HEK293 (cell line): ENCODE data around the gene GID4.

Experiments
- CTCF ChIA-PET: fragments of 350-600 bp; formaldehyde crosslinking; extraction: SDS; loops from one replicate; lab custom pipeline; 2021; ENCODE audit warnings: antibody characterized with exemption; lab: Yijun Ruan, JAX
- POLR2A ChIA-PET: fragments of 300-600 bp; formaldehyde crosslinking; extraction: SDS; loops from one replicate; lab custom pipeline; 2020; ENCODE audit warnings: antibody characterized with exemption, inconsistent platforms; lab: Yijun Ruan, JAX
- H3K27ac ChIP-seq: fragments of 200-500 bp; sonication (Bioruptor generic); 2 replicates; pipeline ENCODE4 v1.5.1; 2014; ENCODE audit warnings: low read depth, low read length, control low read depth, inconsistent platforms; ENCODE audit errors: extremely low read depth
- H3K36me3 ChIP-seq, 2 experiments: fragments of 200-500 bp in 1 of 2; sonication (Bioruptor generic) in 1 of 2; 1 replicate in 1 of 2; 2 replicates in 1 of 2; pipeline ENCODE4 v1.5.1; 2014 to 2017; ENCODE audit warnings: inconsistent platforms in 2 of 2, low read length in 2 of 2; ENCODE audit not compliant: control insufficient read depth in 2 of 2, insufficient read depth in 1 of 2
- H3K4me1 ChIP-seq: fragments of 200-500 bp; sonication (Bioruptor generic); 2 replicates; pipeline ENCODE4 v1.5.1; 2014; ENCODE audit warnings: mild to moderate bottlenecking, low read length, inconsistent platforms; ENCODE audit not compliant: control insufficient read depth, insufficient read depth
- H3K4me3 ChIP-seq: 2 replicates; pipeline ENCODE4 v1.5.1; 2011; ENCODE audit warnings: low read depth, mild to moderate bottlenecking, control low read depth, low read length, moderate library complexity
- H3K9me3 ChIP-seq: fragments of 200-500 bp; sonication (Bioruptor generic); 2 replicates; pipeline ENCODE4 v1.5.1; 2014; ENCODE audit warnings: low read depth, low read length, inconsistent platforms; ENCODE audit not compliant: control insufficient read depth, insufficient read depth
- BCL11A ChIP-seq: fragments of 450-650 bp; formaldehyde crosslinking; IDR thresholded peaks from 2 replicates; pipeline ENCODE4 v1.5.1; 2016; ENCODE audit warnings: low read depth, missing biosample characterization, missing genetic modification characterization
- IKZF3 ChIP-seq: fragments of 450-650 bp; IDR thresholded peaks from 2 replicates; pipeline ENCODE4 v1.5.0; 2018; ENCODE audit warnings: missing biosample characterization, mild to moderate bottlenecking, missing genetic modification characterization, moderate library complexity
- MZF1 ChIP-seq: fragments of 450-650 bp; formaldehyde crosslinking; IDR thresholded peaks from 2 replicates; pipeline ENCODE4 v1.5.1; 2017; ENCODE audit warnings: missing biosample characterization, missing genetic modification characterization, borderline replicate concordance
- SALL2 ChIP-seq: fragments of 450-650 bp; formaldehyde crosslinking; IDR thresholded peaks from 2 replicates; pipeline ENCODE4 v1.5.0; 2017; ENCODE audit warnings: missing biosample characterization, mild to moderate bottlenecking, missing genetic modification characterization, borderline replicate concordance
- ZBTB20 ChIP-seq: fragments of 450-650 bp; formaldehyde crosslinking; IDR thresholded peaks from 2 replicates; pipeline ENCODE4 v1.5.1; 2016; ENCODE audit warnings: missing biosample characterization, missing genetic modification characterization
- ZNF223 ChIP-seq: fragments of 450-650 bp; formaldehyde crosslinking; IDR thresholded peaks from 2 replicates; pipeline ENCODE4 v1.5.1; 2016; ENCODE audit warnings: missing biosample characterization, missing genetic modification characterization
- ZNF23 ChIP-seq: fragments of 450-650 bp; formaldehyde crosslinking; IDR thresholded peaks from 2 replicates; pipeline ENCODE4 v1.5.1; 2016; ENCODE audit warnings: missing biosample characterization, missing genetic modification characterization, borderline replicate concordance
- ZNF423 ChIP-seq: fragments of 450-650 bp; formaldehyde crosslinking; IDR thresholded peaks from 2 replicates; pipeline ENCODE4 v1.5.1; 2016; ENCODE audit warnings: missing biosample characterization, missing genetic modification characterization
- ZNF473 ChIP-seq: fragments of 450-650 bp; formaldehyde crosslinking; IDR thresholded peaks from 2 replicates; pipeline ENCODE4 v1.5.1; 2017; ENCODE audit warnings: missing biosample characterization, missing genetic modification characterization
- ZNF561 ChIP-seq: fragments of 450-650 bp; IDR thresholded peaks from 2 replicates; pipeline ENCODE4 v1.5.1; 2018; ENCODE audit warnings: missing biosample characterization, missing genetic modification characterization, borderline replicate concordance
- ZNF621 ChIP-seq: fragments of 450-650 bp; formaldehyde crosslinking; IDR thresholded peaks from 2 replicates; pipeline ENCODE4 v1.5.1; 2017; ENCODE audit warnings: missing biosample characterization, missing genetic modification characterization
- ZNF658 ChIP-seq: fragments of 450-650 bp; formaldehyde crosslinking; IDR thresholded peaks from 2 replicates; pipeline ENCODE4; 2016; ENCODE audit warnings: missing biosample characterization, missing genetic modification characterization
- ZNF664 ChIP-seq: fragments of 450-650 bp; formaldehyde crosslinking; IDR thresholded peaks from 2 replicates; pipeline ENCODE4 v1.5.1; 2016; ENCODE audit warnings: missing biosample characterization, missing genetic modification characterization
- ZNF707 ChIP-seq: fragments of 450-650 bp; formaldehyde crosslinking; IDR thresholded peaks from 2 replicates; pipeline ENCODE4 v1.5.1; 2016; ENCODE audit warnings: missing biosample characterization, missing genetic modification characterization
- ZNF791 ChIP-seq: fragments of 450-650 bp; formaldehyde crosslinking; IDR thresholded peaks from 2 replicates; pipeline ENCODE4 v1.5.1; 2016; ENCODE audit warnings: missing biosample characterization, missing genetic modification characterization
- ZSCAN18 ChIP-seq: fragments of 450-650 bp; formaldehyde crosslinking; IDR thresholded peaks from 2 replicates; pipeline ENCODE4 v1.5.1; 2016; ENCODE audit warnings: missing biosample characterization, missing genetic modification characterization
- ZSCAN23 ChIP-seq: fragments of 450-650 bp; formaldehyde crosslinking; IDR thresholded peaks from 2 replicates; pipeline ENCODE4 v1.5.1; 2016; ENCODE audit warnings: missing biosample characterization, missing genetic modification characterization
- TF ChIP-seq, protein P1 (sequence below): fragments of 450-650 bp; formaldehyde crosslinking; conservative IDR thresholded peaks from 2 replicates; pipeline ENCODE4 v1.5.1; 2016; ENCODE audit warnings: low read depth, missing biosample characterization, missing genetic modification characterization
- TF ChIP-seq, protein P2 (sequence below): fragments of 450-650 bp; formaldehyde crosslinking; IDR thresholded peaks from 2 replicates; pipeline ENCODE4 v1.5.1; 2016; ENCODE audit warnings: missing biosample characterization, missing genetic modification characterization

GID4 gene

GRCh38 chr17:18107971-18108370 lies 68.8 kb downstream of the GID4 start (continued):
- TF ChIP-seq ZNF23 (tag by site-specific recombination) (no peak), ZNF658 (tag by site-specific recombination) (no peak), IKZF3 (no peak), ZNF223 (tag by site-specific recombination) (no peak)

DNA sequence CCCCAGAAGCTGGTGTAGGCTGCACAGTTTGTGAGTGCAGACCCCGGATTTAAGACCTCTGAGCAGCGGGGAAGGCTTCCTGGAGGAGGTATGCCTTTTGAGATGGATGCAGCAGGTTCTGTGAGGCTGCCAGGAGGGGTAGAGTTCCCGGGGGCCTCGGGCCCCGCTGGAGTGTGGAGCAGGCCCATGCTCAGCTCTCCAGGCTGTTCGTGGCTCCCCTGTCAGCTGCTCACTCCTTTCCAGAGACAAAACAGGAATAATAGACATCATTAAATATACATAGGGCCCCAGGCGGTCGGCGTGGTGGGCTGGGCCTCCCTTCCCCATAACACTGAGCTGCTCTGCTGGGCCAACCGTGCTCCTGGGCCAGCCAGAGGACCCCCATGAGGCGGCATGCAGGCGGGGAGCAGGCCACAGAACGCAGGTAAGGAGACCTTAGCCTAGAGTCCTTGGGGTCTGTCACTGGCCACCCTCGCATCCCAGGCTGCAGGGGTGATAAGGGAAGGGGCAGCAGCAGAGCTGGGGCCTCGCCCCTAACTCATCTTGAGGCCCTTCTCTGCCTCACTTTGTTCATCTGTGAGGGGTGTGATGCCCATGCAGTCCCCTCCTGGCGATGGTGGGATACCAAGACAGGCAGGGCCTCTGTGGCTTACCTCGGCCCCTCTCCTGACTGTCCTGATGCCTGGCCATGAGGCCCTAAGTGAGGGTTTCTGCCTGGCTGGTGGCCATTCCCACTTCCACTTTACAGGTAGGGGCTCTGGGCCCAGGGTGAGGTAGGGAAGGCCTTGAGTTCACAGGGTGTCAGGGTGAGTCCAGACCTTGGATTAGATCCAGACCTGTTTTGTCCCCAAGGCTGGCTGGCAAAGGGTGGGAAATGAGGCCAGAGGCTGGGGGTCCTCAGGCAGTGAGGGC lies 69.4 kb downstream of the GID4 start, which contains the start of gene MYO15A:
TSS of gene MYO15A (plus strand) at position 356 of the 912 bp plus-strand sequence. CDS start 10,045 bp downstream, outside the sequence.
- Histone ChIP-seq H3K36me3 (peaks cover 6 to 39% of the 10 kb centered on the region in 2 experiments; a peak in 2 of 3 replicates), H3K4me1 (no peaks in the 10 kb centered on the region), H3K4me3 (no peak within 1 kb of the TSS), H3K27ac (peak within 1 kb of the TSS; percentile 28; the same call in 1 of the 2 replicates), H3K9me3 (no peaks in the 10 kb centered on the region)
- POLR2A ChIA-PET = interaction anchor here (1.3 kb wide), 1 partner anchor 13 kb away, joined by 5 read pairs; no protein-coding TSS in a partner anchor
- TF ChIP-seq ZNF707 (tag by site-specific recombination) (no peak), ZNF664 (tag by site-specific recombination) (no peak), ZBTB20 (tag by site-specific recombination) (no peak), ZSCAN18 (tag by site-specific recombination) (no peak), ZNF223 (tag by site-specific recombination) (no peak), IKZF3 (no peak), MZF1 (no peak), ZNF791 (tag by site-specific recombination) (no peak), ZNF423 (tag by site-specific recombination) (no peak), SALL2 (no peak), BCL11A (no peak), ZNF561 (no peak), ZSCAN23 (tag by site-specific recombination) (no peak), ZNF621 (tag by site-specific recombination) (no peak), ZNF473 (tag by site-specific recombination) (no peak)
- TF ChIP-seq, protein P1, sequence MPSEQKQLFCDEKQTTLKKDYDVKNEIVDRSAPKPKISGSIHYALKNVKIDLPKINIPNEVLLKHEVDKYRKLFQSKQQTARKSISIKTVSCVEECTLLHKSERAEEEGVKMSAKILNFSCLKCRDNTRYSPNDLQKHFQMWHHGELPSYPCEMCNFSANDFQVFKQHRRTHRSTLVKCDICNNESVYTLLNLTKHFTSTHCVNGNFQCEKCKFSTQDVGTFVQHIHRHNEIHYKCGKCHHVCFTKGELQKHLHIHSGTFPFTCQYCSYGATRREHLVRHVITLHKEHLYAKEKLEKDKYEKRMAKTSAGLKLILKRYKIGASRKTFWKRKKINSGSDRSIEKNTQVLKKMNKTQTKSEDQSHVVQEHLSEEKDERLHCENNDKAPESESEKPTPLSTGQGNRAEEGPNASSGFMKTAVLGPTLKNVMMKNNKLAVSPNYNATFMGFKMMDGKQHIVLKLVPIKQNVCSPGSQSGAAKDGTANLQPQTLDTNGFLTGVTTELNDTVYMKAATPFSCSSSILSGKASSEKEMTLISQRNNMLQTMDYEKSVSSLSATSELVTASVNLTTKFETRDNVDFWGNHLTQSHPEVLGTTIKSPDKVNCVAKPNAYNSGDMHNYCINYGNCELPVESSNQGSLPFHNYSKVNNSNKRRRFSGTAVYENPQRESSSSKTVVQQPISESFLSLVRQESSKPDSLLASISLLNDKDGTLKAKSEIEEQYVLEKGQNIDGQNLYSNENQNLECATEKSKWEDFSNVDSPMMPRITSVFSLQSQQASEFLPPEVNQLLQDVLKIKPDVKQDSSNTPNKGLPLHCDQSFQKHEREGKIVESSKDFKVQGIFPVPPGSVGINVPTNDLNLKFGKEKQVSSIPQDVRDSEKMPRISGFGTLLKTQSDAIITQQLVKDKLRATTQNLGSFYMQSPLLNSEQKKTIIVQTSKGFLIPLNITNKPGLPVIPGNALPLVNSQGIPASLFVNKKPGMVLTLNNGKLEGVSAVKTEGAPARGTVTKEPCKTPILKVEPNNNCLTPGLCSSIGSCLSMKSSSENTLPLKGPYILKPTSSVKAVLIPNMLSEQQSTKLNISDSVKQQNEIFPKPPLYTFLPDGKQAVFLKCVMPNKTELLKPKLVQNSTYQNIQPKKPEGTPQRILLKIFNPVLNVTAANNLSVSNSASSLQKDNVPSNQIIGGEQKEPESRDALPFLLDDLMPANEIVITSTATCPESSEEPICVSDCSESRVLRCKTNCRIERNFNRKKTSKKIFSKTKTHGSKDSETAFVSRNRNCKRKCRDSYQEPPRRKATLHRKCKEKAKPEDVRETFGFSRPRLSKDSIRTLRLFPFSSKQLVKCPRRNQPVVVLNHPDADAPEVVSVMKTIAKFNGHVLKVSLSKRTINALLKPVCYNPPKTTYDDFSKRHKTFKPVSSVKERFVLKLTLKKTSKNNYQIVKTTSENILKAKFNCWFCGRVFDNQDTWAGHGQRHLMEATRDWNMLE (tag by site-specific recombination) = no peak
- TF ChIP-seq, protein P2, sequence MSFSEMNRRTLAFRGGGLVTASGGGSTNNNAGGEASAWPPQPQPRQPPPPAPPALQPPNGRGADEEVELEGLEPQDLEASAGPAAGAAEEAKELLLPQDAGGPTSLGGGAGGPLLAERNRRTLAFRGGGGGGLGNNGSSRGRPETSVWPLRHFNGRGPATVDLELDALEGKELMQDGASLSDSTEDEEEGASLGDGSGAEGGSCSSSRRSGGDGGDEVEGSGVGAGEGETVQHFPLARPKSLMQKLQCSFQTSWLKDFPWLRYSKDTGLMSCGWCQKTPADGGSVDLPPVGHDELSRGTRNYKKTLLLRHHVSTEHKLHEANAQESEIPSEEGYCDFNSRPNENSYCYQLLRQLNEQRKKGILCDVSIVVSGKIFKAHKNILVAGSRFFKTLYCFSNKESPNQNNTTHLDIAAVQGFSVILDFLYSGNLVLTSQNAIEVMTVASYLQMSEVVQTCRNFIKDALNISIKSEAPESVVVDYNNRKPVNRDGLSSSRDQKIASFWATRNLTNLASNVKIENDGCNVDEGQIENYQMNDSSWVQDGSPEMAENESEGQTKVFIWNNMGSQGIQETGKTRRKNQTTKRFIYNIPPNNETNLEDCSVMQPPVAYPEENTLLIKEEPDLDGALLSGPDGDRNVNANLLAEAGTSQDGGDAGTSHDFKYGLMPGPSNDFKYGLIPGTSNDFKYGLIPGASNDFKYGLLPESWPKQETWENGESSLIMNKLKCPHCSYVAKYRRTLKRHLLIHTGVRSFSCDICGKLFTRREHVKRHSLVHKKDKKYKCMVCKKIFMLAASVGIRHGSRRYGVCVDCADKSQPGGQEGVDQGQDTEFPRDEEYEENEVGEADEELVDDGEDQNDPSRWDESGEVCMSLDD = no peak
- CTCF ChIA-PET = interaction anchor here (1.1 kb wide), 1 partner anchor 32 kb away, joined by 4 read pairs; no protein-coding TSS in a partner anchor
